ENCODE results near the gene SULT2A1.
"Not testable (repeated sequence)": the region's sequence is repeated elsewhere in the genome, so short reads cannot be mapped to it uniquely, and the experiment has no call there.

- not testable (repeated sequence) for TF ChIP-seq CTCF, POLR2A, POLR2AphosphoS5 (IDR thresholded peaks at IDR 0.05)
These were observed 23.2 kb upstream of the SULT2A1 start for GRCh38 chr19:47909350-47909749.

Data from breast epithelium (tissue), 3 donors.